Measurements from ENCODE around the gene SMIM3. TPM values are rescaled to one million over a fixed set of nuclear protein-coding genes. Genes with fewer than 3 reads are reported as not detected.
"Not testable (repeated sequence)": the region's sequence is repeated elsewhere in the genome, so short reads cannot be mapped to it uniquely, and the experiment has no call there.

SMIM3 gene
- total and polyA plus RNA-seq, 4 experiments from 2014 or later = 7.9 to 19.7 (median 13.7) TPM

- Mint-ChIP-seq H3K27me3 (no peaks in the 10 kb centered on the region), H3K4me3 (peak overlapping the region in 7 of 8 donors; percentile 4 to 77 (median 57)), H3K9me3 (peaks cover 0 to 2% (median 0%) of the 10 kb centered on the region in 8 donors), H3K27ac (peak overlapping the region; percentile 66 to 94 (median 82)), H3K4me1 (peaks cover 30 to 51% (median 42%) of the 10 kb centered on the region in 4 donors), H3K36me3 (peaks cover 0 to 4% of the 10 kb centered on the region in 2 donors)
- H3K27ac ChIP-seq (ENCODE audit: low read depth, low read length) = peak overlapping the region; percentile 4
- POLR2A ChIA-PET (ENCODE audit: partially characterized antibody) = interaction anchor here (1.0 to 5.3 kb wide), 5 partner anchors 12 to 89 kb away, joined by 4 to 24 read pairs (median 4); partner anchors contain the start of genes DCTN4, RBM22 and SMIM3
- H3K4me1 ChIP-seq (ENCODE audit: insufficient read depth, low read length) = peaks cover 34% of the 10 kb centered on the region
- intact Hi-C loops (cut with micrococcal nuclease) = loop anchor here (1.0 kb wide), 1 partner anchor 89 kb away; the partner anchor contains the start of gene RBM22
- no peaks in the 10 kb centered on the region for H3K9me3 ChIP-seq (ENCODE audit: control insufficient read depth in 1 of 2, low read length in 2 of 2)
- peak; percentile 39 to 84 (median 44) for DNase-seq
- no peaks in the 10 kb centered on the region for H3K27me3 ChIP-seq (ENCODE audit: insufficient read depth, low read length)
- no peak overlapping the region for H3K4me3 ChIP-seq (ENCODE audit: low read length in 2 of 2)
- CTCF ChIA-PET (ENCODE audit: partially characterized antibody) = interaction anchor here (1.5 to 3.2 kb wide), 6 partner anchors 8 to 57 kb away, joined by 3 to 21 read pairs (median 7); partner anchors contain the start of genes IRGM and SMIM3
- H3K36me3 ChIP-seq (ENCODE audit: insufficient read depth, low read length) = no peaks in the 10 kb centered on the region
Measured at GRCh38 chr5:150789943-150790611, 11.5 kb downstream of the SMIM3 start.

- Histone ChIP-seq H3K9me3 (ENCODE audit: control insufficient read depth in 1 of 2, low read length in 2 of 2) (no peaks in the 10 kb centered on the region), H3K27me3 (ENCODE audit: insufficient read depth, low read length) (no peaks in the 10 kb centered on the region), H3K27ac (ENCODE audit: low read depth, low read length) (no peak overlapping the region), H3K4me1 (ENCODE audit: insufficient read depth, low read length) (peaks cover 32% of the 10 kb centered on the region), H3K36me3 (ENCODE audit: insufficient read depth, low read length) (no peaks in the 10 kb centered on the region), H3K4me3 (ENCODE audit: low read length in 2 of 2) (no peak overlapping the region)
- H3K4me1 Mint-ChIP-seq = peaks cover 25 to 45% (median 34%) of the 10 kb centered on the region in 4 donors
- peak overlapping the region in 3 of 7 donors; percentile 66 to 84 (median 79) for H3K27ac Mint-ChIP-seq
- intact Hi-C loops (cut with micrococcal nuclease) = no loop called here
- H3K36me3 Mint-ChIP-seq = peaks cover 3% of the 10 kb centered on the region in 2 donors
- H3K9me3 Mint-ChIP-seq = no peaks in the 10 kb centered on the region
- ChIA-PET POLR2A (ENCODE audit: partially characterized antibody) (interaction anchor here (0.8 to 5.3 kb wide), 2 partner anchors 9 to 13 kb away, joined by 3 to 24 read pairs; partner anchors contain the start of gene SMIM3), CTCF (ENCODE audit: partially characterized antibody) (interaction anchor here (1.0 to 3.2 kb wide), 4 partner anchors 10 to 91 kb away, joined by 3 to 21 read pairs (median 4); partner anchors contain the start of genes RBM22 and SMIM3)
- no peaks in the 10 kb centered on the region for H3K27me3 Mint-ChIP-seq
- DNase-seq = no peak
- peak overlapping the region in 2 of 8 donors; percentile 23 to 48 for H3K4me3 Mint-ChIP-seq
Measured at GRCh38 chr5:150791536-150791935, 13.0 kb downstream of the SMIM3 start.

GRCh38 chr5:150793423-150793888 is 14.9 kb downstream of the SMIM3 start:
- H3K4me1 ChIP-seq (ENCODE audit: insufficient read depth, low read length) = peaks cover 21% of the 10 kb centered on the region
- H3K4me3 Mint-ChIP-seq; H3K27me3 ChIP-seq (ENCODE audit: insufficient read depth, low read length); H3K9me3 Mint-ChIP-seq; H3K9me3 ChIP-seq (ENCODE audit: control insufficient read depth in 1 of 2, low read length in 2 of 2); H3K36me3 ChIP-seq (ENCODE audit: insufficient read depth, low read length); DNase-seq; H3K27me3 Mint-ChIP-seq; H3K4me3 ChIP-seq (ENCODE audit: low read length in 2 of 2); intact Hi-C loops (cut with micrococcal nuclease); POLR2A ChIA-PET (ENCODE audit: partially characterized antibody); CTCF ChIA-PET (ENCODE audit: partially characterized antibody); H3K27ac ChIP-seq (ENCODE audit: low read depth, low read length): not testable (repeated sequence)
- peaks cover 7 to 11% of the 10 kb centered on the region in 2 donors for H3K36me3 Mint-ChIP-seq
- H3K4me1 Mint-ChIP-seq = peaks cover 22 to 31% (median 26%) of the 10 kb centered on the region in 4 donors
- peak overlapping the region in 1 of 7 donors; percentile 7 for H3K27ac Mint-ChIP-seq

- Mint-ChIP-seq H3K27ac (no peak overlapping the region), H3K27me3 (no peaks in the 10 kb centered on the region), H3K4me3 (no peak overlapping the region), H3K9me3 (no peaks in the 10 kb centered on the region), H3K4me1 (peaks cover 11 to 16% (median 15%) of the 10 kb centered on the region in 4 donors), H3K36me3 (peaks cover 7 to 11% of the 10 kb centered on the region in 2 donors)
- Histone ChIP-seq H3K27ac (ENCODE audit: low read depth, low read length) (no peak overlapping the region), H3K4me3 (ENCODE audit: low read length in 2 of 2) (no peak overlapping the region), H3K36me3 (ENCODE audit: insufficient read depth, low read length) (no peaks in the 10 kb centered on the region), H3K27me3 (ENCODE audit: insufficient read depth, low read length) (no peaks in the 10 kb centered on the region), H3K4me1 (ENCODE audit: insufficient read depth, low read length) (peaks cover 8% of the 10 kb centered on the region), H3K9me3 (ENCODE audit: control insufficient read depth in 1 of 2, low read length in 2 of 2) (no peaks in the 10 kb centered on the region)
- intact Hi-C loops (cut with micrococcal nuclease) = no loop called here
- ChIA-PET POLR2A (ENCODE audit: partially characterized antibody) (no interaction called here), CTCF (ENCODE audit: partially characterized antibody) (interaction anchor here (0.5 to 1.0 kb wide), 2 partner anchors 52 to 370 kb away, joined by 3 to 4 read pairs; partner anchors contain the start of gene IRGM)
- DNase-seq = no peak
Measured at GRCh38 chr5:150794927-150795326, 16.4 kb downstream of the SMIM3 start.

GRCh38 chr5:150797384-150797783 is 18.8 kb downstream of the SMIM3 start:
- H3K4me3 Mint-ChIP-seq = no peak overlapping the region
- ChIA-PET CTCF (ENCODE audit: partially characterized antibody) (interaction anchor here (1.3 to 1.8 kb wide), 2 partner anchors 16 to 49 kb away, joined by 3 to 5 read pairs; no protein-coding TSS in a partner anchor), POLR2A (ENCODE audit: partially characterized antibody) (no interaction called here)
- Histone ChIP-seq H3K4me1 (ENCODE audit: insufficient read depth, low read length) (peaks cover 8% of the 10 kb centered on the region), H3K36me3 (ENCODE audit: insufficient read depth, low read length) (no peaks in the 10 kb centered on the region), H3K27me3 (ENCODE audit: insufficient read depth, low read length) (no peaks in the 10 kb centered on the region), H3K4me3 (ENCODE audit: low read length in 2 of 2) (no peak overlapping the region), H3K27ac (ENCODE audit: low read depth, low read length) (no peak overlapping the region), H3K9me3 (ENCODE audit: control insufficient read depth in 1 of 2, low read length in 2 of 2) (no peaks in the 10 kb centered on the region)
- H3K27ac Mint-ChIP-seq = no peak overlapping the region
- intact Hi-C loops (cut with micrococcal nuclease) = no loop called here
- peaks cover 3 to 5% (median 5%) of the 10 kb centered on the region in 4 donors for H3K4me1 Mint-ChIP-seq
- H3K9me3 Mint-ChIP-seq = no peaks in the 10 kb centered on the region
- DNase-seq = no peak
- H3K36me3 Mint-ChIP-seq = peaks cover 7 to 11% of the 10 kb centered on the region in 2 donors
- H3K27me3 Mint-ChIP-seq = no peaks in the 10 kb centered on the region

- peaks cover 3 to 5% (median 5%) of the 10 kb centered on the region in 4 donors for H3K4me1 Mint-ChIP-seq
- no peak overlapping the region for H3K4me3 Mint-ChIP-seq
- H3K27ac Mint-ChIP-seq = peak overlapping the region in 2 of 7 donors; percentile 37 to 55
- peaks cover 8% of the 10 kb centered on the region for H3K4me1 ChIP-seq (ENCODE audit: insufficient read depth, low read length)
- peak in 4 of 5 donors; percentile 42 to 50 (median 44) for DNase-seq
- no peaks in the 10 kb centered on the region for H3K9me3 ChIP-seq (ENCODE audit: control insufficient read depth in 1 of 2, low read length in 2 of 2)
- CTCF ChIA-PET (ENCODE audit: partially characterized antibody) = interaction anchor here (0.8 to 3.2 kb wide), 10 partner anchors 10 to 364 kb away, joined by 3 to 43 read pairs (median 4); partner anchors contain the start of genes IRGM, RBM22 and SMIM3
- no peaks in the 10 kb centered on the region for H3K27me3 ChIP-seq (ENCODE audit: insufficient read depth, low read length)
- no peak overlapping the region for H3K27ac ChIP-seq (ENCODE audit: low read depth, low read length)
- H3K36me3 ChIP-seq (ENCODE audit: insufficient read depth, low read length) = no peaks in the 10 kb centered on the region
- peaks cover 3 to 6% of the 10 kb centered on the region in 2 donors for H3K27me3 Mint-ChIP-seq
- no peak overlapping the region for H3K4me3 ChIP-seq (ENCODE audit: low read length in 2 of 2)
- H3K9me3 Mint-ChIP-seq = peaks cover 0 to 3% (median 0%) of the 10 kb centered on the region in 8 donors
- intact Hi-C loops (cut with micrococcal nuclease) = loop anchor here (1.0 to 5.0 kb wide), 5 partner anchors 46 to 363 kb away; no protein-coding TSS in a partner anchor
- peaks cover 6 to 9% of the 10 kb centered on the region in 2 donors for H3K36me3 Mint-ChIP-seq
- POLR2A ChIA-PET (ENCODE audit: partially characterized antibody) = interaction anchor here (1.0 to 1.1 kb wide), 2 partner anchors 18 to 46 kb away, joined by 5 to 7 read pairs; partner anchors contain the start of gene IRGM
Measured at GRCh38 chr5:150801117-150801927, 22.8 kb downstream of the SMIM3 start.

Measured in CD4-positive, alpha-beta memory T cell (primary cell).